HepG2 (cell line): ENCODE data around the gene ASB16. TPM values are rescaled to one million over a fixed set of nuclear protein-coding genes. Genes with fewer than 3 reads are reported as not detected.
A peak's percentile ranks its signal among the peaks of the same experiment; 100 is the strongest.

Experiments used
- BRF2 ChIP-seq: sonication (generic); formaldehyde crosslinking; IDR thresholded peaks from 2 replicates; pipeline ENCODE4 v1.8.1; 2022; ENCODE audit warnings: mild to moderate bottlenecking, missing genetic modification reagents
- DNMT1 ChIP-seq: sonication (generic); formaldehyde crosslinking; IDR thresholded peaks from 2 replicates; pipeline ENCODE4 v1.5.1; 2020; ENCODE audit warnings: mild to moderate bottlenecking, missing genetic modification reagents
- DPF2 ChIP-seq: sonication (generic); formaldehyde crosslinking; IDR thresholded peaks from 2 replicates; pipeline ENCODE4 v1.4.0; 2020; ENCODE audit warnings: mild to moderate bottlenecking, low read depth, missing genetic modification reagents, borderline replicate concordance
- GPN1 ChIP-seq: sonication (generic); formaldehyde crosslinking; IDR thresholded peaks from 2 replicates; pipeline ENCODE4 v1.5.1; 2020; ENCODE audit warnings: missing genetic modification reagents, borderline replicate concordance
- KDM3A ChIP-seq: IDR thresholded peaks from 2 replicates; pipeline ENCODE4 v1.6.1; 2018; ENCODE audit warnings: low read depth, missing compliant biosample characterization
- MYC ChIP-seq: sonication (generic); formaldehyde crosslinking; IDR thresholded peaks from 2 replicates; pipeline ENCODE4 v1.9.0; 2021; ENCODE audit warnings: missing genetic modification reagents, borderline replicate concordance
- PPARG ChIP-seq: conservative IDR thresholded peaks from 2 replicates; pipeline ENCODE4 v1.6.1; 2016; ENCODE audit warnings: missing biosample characterization, missing genetic modification reagents
- SNAPC4 ChIP-seq: sonication (generic); formaldehyde crosslinking; IDR thresholded peaks from 2 replicates; pipeline ENCODE4 v1.4.0; 2020; ENCODE audit warnings: mild to moderate bottlenecking, missing genetic modification reagents
- TBL1XR1 ChIP-seq: fragments of 150-350 bp; IDR thresholded peaks from 2 replicates; pipeline ENCODE4 v1.6.1; 2014; ENCODE audit warnings: borderline replicate concordance, low read length; ENCODE audit not compliant: partially characterized antibody
- ZBTB14 ChIP-seq: sonication (generic); formaldehyde crosslinking; IDR thresholded peaks from 2 replicates; pipeline ENCODE4 v1.4.0; 2020; ENCODE audit warnings: missing genetic modification reagents
- ZFP91 ChIP-seq: sonication (generic); formaldehyde crosslinking; IDR thresholded peaks from 2 replicates; pipeline ENCODE4 v1.9.0; 2022; ENCODE audit warnings: missing genetic modification reagents, mild to moderate bottlenecking, borderline replicate concordance
- ZNF337 ChIP-seq: sonication (generic); formaldehyde crosslinking; IDR thresholded peaks from 2 replicates; pipeline ENCODE4 v1.5.1; 2020; ENCODE audit warnings: missing genetic modification reagents, low read depth, mild to moderate bottlenecking, borderline replicate concordance
- ZNF556 ChIP-seq: sonication (generic); formaldehyde crosslinking; IDR thresholded peaks from 2 replicates; pipeline ENCODE4 v1.4.0; 2020; ENCODE audit warnings: mild to moderate bottlenecking, missing genetic modification reagents, borderline replicate concordance
- ZNF574 ChIP-seq: sonication (generic); formaldehyde crosslinking; IDR thresholded peaks from 2 replicates; pipeline ENCODE4 v1.4.0; 2020; ENCODE audit warnings: missing genetic modification reagents
- ZNF83 ChIP-seq: sonication (generic); formaldehyde crosslinking; IDR thresholded peaks from 2 replicates; pipeline ENCODE4 v1.4.0; 2020; ENCODE audit warnings: missing genetic modification reagents, mild to moderate bottlenecking, borderline replicate concordance
- ZSCAN30 ChIP-seq: sonication (generic); formaldehyde crosslinking; IDR thresholded peaks from 2 replicates; pipeline ENCODE4 v1.5.0; 2020; ENCODE audit warnings: mild to moderate bottlenecking, missing genetic modification reagents
- polyA plus RNA-seq, 8 experiments: library from polyadenylated mRNA; depleted of rRNA in 3 of 8; stranded (reverse) in 7 of 8; unstranded in 1 of 8; fragments of >200 nt; fragmentation: Illumina TruSeq in 4 of 8; extraction: Trizol in 4 of 8; gene quantifications; 2 replicates each; pipeline versions ENCODE4 v1.2.1 to v1.2.3, GENCODE V29; 2011 to 2016; ENCODE audit warnings: low read depth in 4 of 8, missing spikeins in 1 of 8, mixed read lengths in 1 of 8; ENCODE audit not compliant: insufficient read depth in 1 of 8
- total RNA-seq, 5 experiments: library from RNA; depleted of rRNA; stranded (reverse); fragments of >200 nt; fragmentation: Illumina TruSeq; extraction: Trizol; gene quantifications; 2 replicates each; pipeline ENCODE4 v1.2.3, GENCODE V29; 2016; ENCODE audit warnings: low read depth in 1 of 5

The ASB16 gene
- total and polyA plus RNA-seq, 2 of the 13 experiments (the other 11 are each of a cell fraction or from before 2014, with no cell fraction given) = 0.07 TPM; not detected in 1

GRCh38 chr17:44218344-44219107, 48.0 kb downstream of the ASB16 start (continued):
- TF ChIP-seq SNAPC4 (no peak), ZNF337 (CRISPR knock-in tag) (peak; percentile 36; the same call in 1 of the 2 replicates), ZSCAN30 (CRISPR knock-in tag) (no peak), GPN1 (CRISPR knock-in tag) (no peak), ZNF83 (no peak), MYC (CRISPR knock-in tag) (peak; percentile 83; the same call in 1 of the 2 replicates), ZNF556 (CRISPR knock-in tag) (0 out of 2 replicates have a peak, but pooled peaks have one; percentile 61), ZFP91 (peak; percentile 43; the same call in 1 of the 2 replicates), BRF2 (CRISPR knock-in tag) (no peak), ZNF574 (peak; percentile 45; the same call in 1 of the 2 replicates), TBL1XR1 (no peak), KDM3A (CRISPR knock-in tag) (0 out of 2 replicates have a peak, but pooled peaks have one; percentile 27), ZBTB14 (CRISPR knock-in tag) (peak; percentile 94), DNMT1 (0 out of 2 replicates have a peak, but pooled peaks have one; percentile 63), PPARG (CRISPR knock-in tag) (peak; percentile 48), DPF2 (CRISPR knock-in tag) (no peak)
